ENCODE results near the gene STX4.
A peak's percentile ranks its signal among the peaks of the same experiment; 100 is the strongest.

The STX4 gene

GRCh38 chr16:31032736-31033708, at the start of gene STX4:
Gene STX4, plus strand, starts transcription at chr16:31033558. Its CDS starts 248 bp downstream, at chr16:31033806.
- DNase-seq (ENCODE audit: low read depth in 2 of 2) = peak; percentile 94 to 95

GRCh38 chr16:30983898-30984610, 49.3 kb upstream of the STX4 start:
- DNase-seq (ENCODE audit: low read depth in 2 of 2) = no peak

DNA sequence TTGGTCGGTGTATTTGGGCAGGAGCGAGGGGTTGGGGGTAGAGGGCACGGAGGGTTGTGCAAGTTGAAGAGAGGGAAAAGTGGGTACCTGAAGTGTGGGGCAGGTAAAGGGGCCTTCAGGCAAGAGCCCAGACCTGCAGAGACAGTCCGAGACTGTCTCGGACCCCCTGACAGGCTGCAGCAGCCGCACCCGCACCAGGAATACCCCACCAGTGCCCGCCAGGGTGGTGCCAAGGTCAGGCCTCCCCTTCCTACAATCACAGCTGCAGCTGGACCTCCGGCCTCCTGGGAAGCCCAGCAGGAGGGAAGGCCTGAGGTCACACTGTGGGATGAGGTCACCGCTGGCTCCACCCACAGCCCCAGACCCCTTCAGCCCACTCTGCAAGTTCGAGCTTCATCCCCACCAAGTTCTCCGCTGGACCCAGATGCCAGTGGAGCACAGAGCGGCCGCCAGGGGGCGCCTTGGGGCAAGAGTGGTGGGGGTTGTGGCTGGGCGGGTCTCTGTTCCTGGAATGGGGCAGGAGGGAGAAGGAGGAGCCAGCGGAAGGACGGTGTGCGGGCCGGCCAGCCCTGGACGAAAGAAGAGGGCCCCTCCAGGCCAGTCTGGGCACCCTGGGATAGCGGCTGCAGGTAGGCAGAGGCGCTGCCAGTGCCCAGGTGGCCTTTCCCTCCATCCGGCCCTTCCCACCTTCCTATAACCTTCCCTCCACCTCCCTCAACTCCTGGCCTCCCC, 48.5 kb upstream of the STX4 start, which contains the start of gene HSD3B7:
Gene HSD3B7, plus strand, starts transcription at position 539 of the 732 bp plus-strand sequence. CDS start 452 bp downstream, outside the sequence.
- peak; percentile 48 to 57 for DNase-seq (ENCODE audit: low read depth in 2 of 2)

DNA sequence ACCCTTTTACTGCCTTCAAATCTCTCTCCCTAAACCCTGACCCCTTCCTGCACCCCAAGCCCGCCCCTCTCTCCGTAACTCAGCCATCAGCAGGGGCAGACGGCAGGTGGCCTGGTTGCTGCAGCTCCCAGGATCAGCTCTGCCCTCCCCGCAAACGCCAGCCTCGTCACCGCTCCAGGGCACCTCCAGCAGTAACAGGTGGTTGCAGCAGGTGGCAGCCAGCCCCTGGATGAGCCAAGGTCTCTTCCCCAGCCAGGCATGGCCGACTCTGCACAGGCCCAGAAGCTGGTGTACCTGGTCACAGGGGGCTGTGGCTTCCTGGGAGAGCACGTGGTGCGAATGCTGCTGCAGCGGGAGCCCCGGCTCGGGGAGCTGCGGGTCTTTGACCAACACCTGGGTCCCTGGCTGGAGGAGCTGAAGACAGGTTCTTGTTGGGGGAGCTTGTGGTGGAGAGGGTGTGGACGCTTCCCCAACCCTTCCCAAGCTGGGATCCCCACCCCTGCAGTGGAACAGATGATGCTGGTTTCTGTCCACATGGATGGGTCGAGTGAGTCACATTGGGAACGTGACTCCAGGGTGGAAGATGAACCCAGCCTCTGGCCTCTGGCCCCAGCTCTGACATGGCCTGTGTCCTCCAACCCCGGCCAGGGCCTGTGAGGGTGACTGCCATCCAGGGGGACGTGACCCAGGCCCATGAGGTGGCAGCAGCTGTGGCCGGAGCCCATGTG, 47.8 kb upstream of the STX4 start:
- DNase-seq (ENCODE audit: low read depth in 2 of 2) = no peak

- DNase-seq (ENCODE audit: low read depth in 2 of 2) = no peak
Observed at GRCh38 chr16:30986129-30986991, 47.0 kb upstream of the STX4 start.

GRCh38 chr16:30987581-30988190, 45.7 kb upstream of the STX4 start:
- no peak for DNase-seq (ENCODE audit: low read depth in 2 of 2)

DNA sequence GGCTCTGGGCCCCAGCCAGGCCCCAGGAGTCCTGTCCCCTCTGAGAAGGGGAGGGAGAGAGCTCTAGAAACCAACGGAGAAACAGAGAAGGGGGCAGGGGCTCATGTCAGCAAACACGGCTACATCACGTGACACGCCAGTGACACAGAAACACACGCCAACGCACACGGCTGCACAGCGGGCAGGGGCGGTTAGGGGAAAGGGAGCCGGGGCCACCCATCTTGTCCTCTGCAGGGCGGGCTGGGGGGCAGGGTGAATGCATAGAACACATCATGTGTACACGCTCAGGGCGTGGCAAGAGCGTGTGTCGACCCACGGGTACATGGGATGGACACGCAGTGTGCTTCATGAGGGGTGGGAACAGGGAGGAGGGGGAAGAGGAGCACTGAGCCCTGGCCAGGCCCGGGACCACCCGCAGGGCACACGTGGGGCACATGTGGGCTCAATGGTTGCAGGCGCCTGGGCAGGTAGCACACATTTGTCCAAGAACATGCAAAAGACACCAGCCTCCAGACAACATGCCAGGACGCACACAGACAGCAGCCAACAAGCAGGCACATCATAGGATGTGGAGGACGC, 43.8 kb upstream of the STX4 start:
- DNase-seq (ENCODE audit: low read depth in 2 of 2) = no peak

GRCh38 chr16:30990105-30990504, 43.3 kb upstream of the STX4 start:
- no peak for DNase-seq (ENCODE audit: low read depth in 2 of 2)

GRCh38 chr16:30991052-30991451, 42.3 kb upstream of the STX4 start:
- DNase-seq (ENCODE audit: low read depth in 2 of 2) = no peak

GRCh38 chr16:30992276-30992780, 41.0 kb upstream of the STX4 start:
- DNase-seq (ENCODE audit: low read depth in 2 of 2) = no peak

- DNase-seq (ENCODE audit: low read depth in 2 of 2) = no peak
Observed at GRCh38 chr16:30992931-30993816, 40.2 kb upstream of the STX4 start.

DNA sequence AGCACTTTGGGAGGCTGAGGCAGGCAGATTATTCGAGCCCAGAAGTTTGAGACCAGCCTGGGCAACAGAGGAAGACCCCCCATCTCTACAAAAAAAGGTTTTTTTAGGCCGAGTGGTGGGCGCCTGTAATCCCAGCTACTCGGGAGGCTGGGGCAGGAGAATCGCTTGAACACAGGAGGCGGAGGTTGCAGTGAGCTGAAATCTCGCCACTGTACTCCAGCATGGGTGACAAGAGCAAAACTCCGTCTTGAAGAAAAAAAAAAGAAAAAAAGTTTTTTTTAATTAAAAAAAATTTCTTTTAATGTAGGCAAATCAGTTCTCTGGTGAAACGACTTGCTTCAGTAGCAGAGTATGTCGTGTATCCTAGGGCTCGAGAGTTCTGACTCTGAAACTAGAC, 37.4 kb upstream of the STX4 start:
- no peak for DNase-seq (ENCODE audit: low read depth in 2 of 2)

GRCh38 chr16:30996324-30996984, 36.9 kb upstream of the STX4 start:
- no peak for DNase-seq (ENCODE audit: low read depth in 2 of 2)

GRCh38 chr16:30996985-30997724, 36.2 kb upstream of the STX4 start:
- peak; percentile 60 to 61 for DNase-seq (ENCODE audit: low read depth in 2 of 2)

DNA sequence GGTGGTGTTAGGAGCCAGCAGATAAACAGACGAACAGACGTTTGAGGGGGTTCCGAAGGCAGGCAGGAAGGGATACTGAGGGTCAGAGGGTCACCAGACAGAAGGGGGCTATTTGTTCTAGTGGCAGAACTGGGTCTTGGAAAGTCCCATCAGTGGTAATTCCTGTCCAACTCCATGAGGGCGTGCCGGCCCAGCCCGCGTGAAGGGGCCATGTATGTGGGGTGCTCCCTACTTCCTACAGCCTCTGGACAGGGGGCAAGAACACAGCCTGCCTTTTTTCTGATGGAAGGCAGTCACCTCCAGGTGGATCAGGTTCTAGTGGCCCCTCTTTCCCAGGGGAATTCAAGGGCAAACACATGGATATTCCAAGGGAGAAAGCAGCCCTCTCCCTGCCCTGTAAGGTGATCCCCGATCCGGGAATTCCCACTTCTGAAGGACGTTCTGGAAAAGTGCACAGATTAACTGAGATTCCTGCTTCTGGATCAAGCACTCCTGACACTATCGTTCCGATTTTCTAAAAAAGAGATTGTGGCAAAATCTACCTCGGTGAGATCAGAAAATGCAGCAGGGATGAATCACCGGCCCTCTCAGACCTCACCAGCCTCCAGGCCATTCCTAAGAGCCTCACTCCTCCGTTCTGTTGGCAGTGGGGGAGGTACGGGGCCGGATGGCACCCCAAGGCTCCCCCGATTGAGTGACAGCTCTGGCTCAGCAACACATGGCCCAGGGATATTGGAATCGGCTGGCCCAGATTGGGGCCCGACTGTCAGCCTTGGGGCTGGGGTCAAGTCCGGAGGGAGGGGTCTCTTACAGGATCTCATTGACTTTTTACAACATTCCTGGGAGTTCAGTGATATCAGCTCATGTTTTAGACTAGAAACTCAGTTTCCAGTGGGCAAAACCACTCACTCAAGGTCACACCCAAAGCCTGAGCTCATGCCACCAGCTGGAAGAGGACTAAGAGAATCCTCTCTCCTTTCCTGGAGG, 35.3 kb upstream of the STX4 start:
- DNase-seq (ENCODE audit: low read depth in 2 of 2) = no peak
